Activated CD8-positive, alpha-beta memory T cell treated with anti-CD3 and anti-CD28 coated beads, Interleukin-2, amount 50 U/mL, for 24 hours (primary cell): ENCODE data around the gene RPS4Y1.

ENCODE experiments used
- DNase-seq: peaks from one replicate; pipeline ENCODE4 v3.0.0-alpha.2; 2020; ENCODE audit errors: extremely low read depth

Gene RPS4Y1

GRCh38 chrY:2883561-2883960 is 42.2 kb downstream of the RPS4Y1 start:
- DNase-seq: no peak

GRCh38 chrY:2885880-2886279 is 44.5 kb downstream of the RPS4Y1 start:
- no peak for DNase-seq

GRCh38 chrY:2887386-2887785 is 46.0 kb downstream of the RPS4Y1 start:
- no peak for DNase-seq

- DNase-seq: no peak
Measured at GRCh38 chrY:2887955-2888354, 46.6 kb downstream of the RPS4Y1 start.

GRCh38 chrY:2893471-2893870 is 52.1 kb downstream of the RPS4Y1 start:
- no peak for DNase-seq

GRCh38 chrY:2896050-2896449 is 54.6 kb downstream of the RPS4Y1 start:
- no peak for DNase-seq

- DNase-seq: no peak
Measured at GRCh38 chrY:2907356-2907755, 66.0 kb downstream of the RPS4Y1 start.

GRCh38 chrY:2913066-2913815 is 71.8 kb downstream of the RPS4Y1 start:
- no peak for DNase-seq
